HCT116 (cell line): ENCODE results near the gene RNF41. TPM values are rescaled to one million over a fixed set of nuclear protein-coding genes. Genes with fewer than 3 reads are reported as not detected.

Experiments used
- ATAC-seq: fragments of 200-7000 bp; cut with Tn5 transposase; 2 replicates; pipeline ENCODE4 v1.9.1; 2020; ENCODE audit warnings: mild to moderate bottlenecking, moderate library complexity
- BruUV-seq: library from RNA; stranded (reverse); fragments of 400-500 nt; replicated peaks from 2 replicates; lab custom pipeline; 2021; lab: Mats Ljungman, UMichigan
- CTCF ChIA-PET: fragments of 300-600 bp; sonication (Branson Sonifier 250); formaldehyde crosslinking; loops from one replicate; lab custom pipeline; 2021; ENCODE audit warnings: antibody characterized with exemption; lab: Charles Lee
- POLR2A ChIA-PET: fragments of 300-600, 350-600 bp; sonication (Branson Sonifier 250); formaldehyde crosslinking; loops from one replicate; lab custom pipeline; 2021; ENCODE audit warnings: antibody characterized with exemption; lab: Charles Lee
- RAD21 ChIA-PET, 2 experiments: fragments of 300-600 bp; sonication (Branson Sonifier 250); formaldehyde crosslinking; loops; one replicate each; lab custom pipeline; 2023; ENCODE audit warnings: low total read pairs in 2 of 2; ENCODE audit not compliant: uncharacterized antibody in 2 of 2, unreplicated experiment in 2 of 2, low non-redundant PET in 1 of 2; lab: Charles Lee
- DNase-seq: peaks from one replicate; pipeline ENCODE4 v3.0.0-alpha.2; 2010; ENCODE audit warnings: low read depth, low spot score
- H2AFZ ChIP-seq: fragments of 200-600 bp; shearing (Covaris generic), sonication (generic); 2 replicates; pipeline ENCODE4 v1.6.1; 2017; ENCODE audit warnings: low read depth, mixed run types, mixed read lengths, antibody characterized with exemption, low read length; ENCODE audit not compliant: poor library complexity, severe bottlenecking
- H3K27ac ChIP-seq: 2 replicates; pipeline ENCODE4 v1.5.1; 2012; ENCODE audit warnings: low read depth, low read length
- H3K27me3 ChIP-seq: fragments of 200-600 bp; sonication (generic); 2 replicates; pipeline ENCODE4 v1.6.1; 2016; ENCODE audit warnings: mixed run types, low read length, mixed read lengths; ENCODE audit not compliant: insufficient read depth
- H3K36me3 ChIP-seq, 2 experiments: fragments of 200-500 bp in 1 of 2; fragments of 200-600 bp in 1 of 2; sonication (Bioruptor generic) in 1 of 2; sonication (generic) in 1 of 2; 2 replicates each; pipeline versions ENCODE4 v1.5.1 to v1.6.1; 2014 to 2016; ENCODE audit warnings: low read length in 2 of 2, inconsistent platforms in 1 of 2, mixed read lengths in 1 of 2, mixed run types in 1 of 2; ENCODE audit not compliant: insufficient read depth in 2 of 2, control insufficient read depth in 1 of 2
- H3K4me1 ChIP-seq, 2 experiments: fragments of 200-600 bp in 1 of 2; sonication (generic) in 1 of 2; 2 replicates each; pipeline versions ENCODE4 v1.5.1 to v1.6.1; 2012 to 2017; ENCODE audit warnings: low read length in 2 of 2, inconsistent platforms in 1 of 2, mild to moderate bottlenecking in 1 of 2, mixed read lengths in 1 of 2, mixed run types in 1 of 2, moderate library complexity in 1 of 2; ENCODE audit not compliant: insufficient read depth in 2 of 2, control insufficient read depth in 1 of 2
- H3K4me2 ChIP-seq: fragments of 200-600 bp; sonication (generic); 2 replicates; pipeline ENCODE4 v1.6.1; 2017; ENCODE audit warnings: mixed run types, low read length, mixed read lengths
- H3K4me3 ChIP-seq, 2 experiments: fragments of 200-600 bp in 1 of 2; sonication (generic) in 1 of 2; replicated peaks in 1 of 2; 2 replicates each; pipeline ENCODE4 v1.5.1; 2011 to 2016; ENCODE audit warnings: low read length in 2 of 2, control low read depth in 1 of 2, low read depth in 1 of 2, mild to moderate bottlenecking in 1 of 2, mixed read lengths in 1 of 2, mixed run types in 1 of 2
- H3K79me2 ChIP-seq: fragments of 200-600 bp; sonication (generic); 2 replicates; pipeline ENCODE4 v1.6.1; 2017; ENCODE audit warnings: mild to moderate bottlenecking, mixed run types, low read length, moderate library complexity, mixed read lengths; ENCODE audit not compliant: insufficient read depth
- H3K9ac ChIP-seq: fragments of 200-600 bp; sonication (generic); 2 replicates; pipeline ENCODE4 v1.6.1; 2016; ENCODE audit warnings: low read length, mixed read lengths
- H3K9me2 ChIP-seq: fragments of 200-600 bp; sonication (generic), shearing (Covaris generic); 2 replicates; pipeline ENCODE4 v1.6.1; 2017; ENCODE audit warnings: mixed run types, mild to moderate bottlenecking, moderate library complexity; ENCODE audit not compliant: insufficient read depth
- H3K9me3 ChIP-seq, 2 experiments: fragments of 200-500 bp in 1 of 2; fragments of 200-600 bp in 1 of 2; sonication (Bioruptor generic) in 1 of 2; sonication (generic) in 1 of 2; 2 replicates each; pipeline ENCODE4 v1.6.1; 2014 to 2017; ENCODE audit warnings: low read length in 2 of 2, mixed read lengths in 2 of 2, inconsistent platforms in 1 of 2, low read depth in 1 of 2, mild to moderate bottlenecking in 1 of 2, mixed run types in 1 of 2, moderate library complexity in 1 of 2; ENCODE audit not compliant: control insufficient read depth in 1 of 2, insufficient read depth in 1 of 2
- H4K20me1 ChIP-seq: fragments of 200-600 bp; sonication (generic), shearing (Covaris generic); 2 replicates; pipeline ENCODE4 v1.6.1; 2017; ENCODE audit warnings: mixed run types, mild to moderate bottlenecking, moderate library complexity; ENCODE audit not compliant: insufficient read depth
- REST ChIP-seq: IDR thresholded peaks from 2 replicates; pipeline ENCODE4 v1.6.1; 2012; ENCODE audit warnings: low read depth
- intact Hi-C: fragments of 100-400 bp; cut with micrococcal nuclease; formaldehyde crosslinking; loops from 2 replicates; pipeline ENCODE4 v1.10.0; 2022
- total RNA-seq: library from RNA; stranded (reverse); gene quantifications from one replicate; pipeline ENCODE4 v1.2.1, GENCODE V29; 2021; ENCODE audit not compliant: unreplicated experiment

Gene RNF41
- total RNA-seq, 1 experiment from 2014 or later: 40.6 TPM

- no peak for TF ChIP-seq REST
- POLR2A ChIA-PET: interaction anchor here (0.5 to 1.7 kb wide), 3 partner anchors 34 to 104 kb away, joined by 3 to 7 read pairs (median 4); partner anchors contain the start of genes ESYT1, RPL41 and ZC3H10
- H3K9me3 ChIP-seq: no peaks in the 10 kb centered on the region
- H3K27me3 ChIP-seq: no peaks in the 10 kb centered on the region
- no peak overlapping the region for H3K4me2 ChIP-seq
- H4K20me1 ChIP-seq: no peaks in the 10 kb centered on the region
- peaks cover 43% of the 10 kb centered on the region for H3K79me2 ChIP-seq
- no peaks in the 10 kb centered on the region for H3K9me2 ChIP-seq
- CTCF ChIA-PET: no interaction called here
- no peak overlapping the region for H3K4me3 ChIP-seq
- RAD21 ChIA-PET: no interaction called here
- ATAC-seq: no peak
- H3K4me1 ChIP-seq: peaks cover 12 to 24% of the 10 kb centered on the region in 2 experiments
- peaks cover 50 to 52% of the 10 kb centered on the region in 2 experiments; a peak in 3 of 4 replicates for H3K36me3 ChIP-seq
- H3K9ac ChIP-seq: no peak overlapping the region
- H2AFZ ChIP-seq: no peak overlapping the region
- peak overlapping the region; percentile 28 for H3K27ac ChIP-seq
- BruUV-seq: no TSS peak
- intact Hi-C loops: no loop called here
- DNase-seq: no peak
Measured at GRCh38 chr12:56161690-56162351, 59.9 kb downstream of the RNF41 start.
